Measurements from ENCODE around the gene DNTTIP2. TPM values are rescaled to one million over a fixed set of nuclear protein-coding genes. Genes with fewer than 3 reads are reported as not detected.

The DNTTIP2 gene
- total RNA-seq, 1 donor from 2014 or later: 61.8 TPM

DNA sequence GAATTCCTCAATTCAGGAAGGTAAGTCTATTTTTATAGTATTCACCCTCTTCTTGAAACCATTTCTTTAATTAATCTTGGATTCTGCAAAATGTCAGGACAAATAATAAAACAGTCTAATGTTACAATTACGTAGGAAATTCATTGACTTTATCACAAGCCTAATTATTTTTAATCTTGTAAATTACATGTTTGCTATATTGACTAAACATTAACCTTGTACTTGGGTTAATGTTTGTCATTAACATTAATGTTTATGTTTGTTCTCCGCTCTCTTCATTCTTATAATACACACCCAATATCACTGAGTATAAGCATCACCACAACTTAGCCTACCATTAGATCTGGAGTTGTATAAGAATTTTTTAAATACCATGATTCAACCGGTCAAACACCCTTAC lies 27.5 kb upstream of the DNTTIP2 start:
- H3K4me3 Mint-ChIP-seq (ENCODE audit: unreplicated experiment): no peak overlapping the region
- TF ChIP-seq, protein P1, sequence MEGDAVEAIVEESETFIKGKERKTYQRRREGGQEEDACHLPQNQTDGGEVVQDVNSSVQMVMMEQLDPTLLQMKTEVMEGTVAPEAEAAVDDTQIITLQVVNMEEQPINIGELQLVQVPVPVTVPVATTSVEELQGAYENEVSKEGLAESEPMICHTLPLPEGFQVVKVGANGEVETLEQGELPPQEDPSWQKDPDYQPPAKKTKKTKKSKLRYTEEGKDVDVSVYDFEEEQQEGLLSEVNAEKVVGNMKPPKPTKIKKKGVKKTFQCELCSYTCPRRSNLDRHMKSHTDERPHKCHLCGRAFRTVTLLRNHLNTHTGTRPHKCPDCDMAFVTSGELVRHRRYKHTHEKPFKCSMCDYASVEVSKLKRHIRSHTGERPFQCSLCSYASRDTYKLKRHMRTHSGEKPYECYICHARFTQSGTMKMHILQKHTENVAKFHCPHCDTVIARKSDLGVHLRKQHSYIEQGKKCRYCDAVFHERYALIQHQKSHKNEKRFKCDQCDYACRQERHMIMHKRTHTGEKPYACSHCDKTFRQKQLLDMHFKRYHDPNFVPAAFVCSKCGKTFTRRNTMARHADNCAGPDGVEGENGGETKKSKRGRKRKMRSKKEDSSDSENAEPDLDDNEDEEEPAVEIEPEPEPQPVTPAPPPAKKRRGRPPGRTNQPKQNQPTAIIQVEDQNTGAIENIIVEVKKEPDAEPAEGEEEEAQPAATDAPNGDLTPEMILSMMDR (IDR thresholded peaks at IDR 0.05; ENCODE audit: unreplicated experiment): no peak
- H3K4me1 Mint-ChIP-seq (ENCODE audit: unreplicated experiment): peaks cover 18% of the 10 kb centered on the region
- H3K27me3 Mint-ChIP-seq (ENCODE audit: unreplicated experiment): peaks cover 6% of the 10 kb centered on the region
- no peak for DNase-seq (ENCODE audit: low spot score)
- no peaks in the 10 kb centered on the region for H3K9me3 Mint-ChIP-seq (ENCODE audit: unreplicated experiment)
- H3K36me3 Mint-ChIP-seq (ENCODE audit: low read depth, unreplicated experiment): peaks cover 9% of the 10 kb centered on the region
- no peak overlapping the region for H3K27ac Mint-ChIP-seq (ENCODE audit: unreplicated experiment)

DNA sequence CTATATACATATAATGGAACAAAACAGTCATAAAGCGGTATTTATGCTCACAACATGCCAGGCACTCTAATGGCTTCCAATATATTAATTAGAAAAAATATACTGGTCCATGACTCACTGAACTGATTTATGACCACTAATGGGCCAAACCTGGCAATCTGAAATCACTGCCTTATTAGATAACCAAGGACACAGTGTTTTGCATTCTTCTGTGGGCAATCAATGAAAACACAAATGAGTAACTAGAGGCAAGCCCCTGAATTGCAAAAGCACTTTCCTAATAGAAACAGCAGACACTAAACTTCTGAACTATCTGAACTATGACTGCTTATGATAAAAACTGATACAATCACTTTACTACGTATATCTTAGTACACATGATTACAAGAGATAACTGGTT lies 26.7 kb upstream of the DNTTIP2 start:
- no peak overlapping the region for H3K27ac Mint-ChIP-seq (ENCODE audit: unreplicated experiment)
- peaks cover 18% of the 10 kb centered on the region for H3K4me1 Mint-ChIP-seq (ENCODE audit: unreplicated experiment)
- no peak overlapping the region for H3K4me3 Mint-ChIP-seq (ENCODE audit: unreplicated experiment)
- peaks cover 6% of the 10 kb centered on the region for H3K27me3 Mint-ChIP-seq (ENCODE audit: unreplicated experiment)
- H3K36me3 Mint-ChIP-seq (ENCODE audit: low read depth, unreplicated experiment): peaks cover 13% of the 10 kb centered on the region
- no peak for DNase-seq (ENCODE audit: low spot score)
- H3K9me3 Mint-ChIP-seq (ENCODE audit: unreplicated experiment): no peaks in the 10 kb centered on the region
- TF ChIP-seq, protein P1 (IDR thresholded peaks at IDR 0.05; ENCODE audit: unreplicated experiment): no peak

DNA sequence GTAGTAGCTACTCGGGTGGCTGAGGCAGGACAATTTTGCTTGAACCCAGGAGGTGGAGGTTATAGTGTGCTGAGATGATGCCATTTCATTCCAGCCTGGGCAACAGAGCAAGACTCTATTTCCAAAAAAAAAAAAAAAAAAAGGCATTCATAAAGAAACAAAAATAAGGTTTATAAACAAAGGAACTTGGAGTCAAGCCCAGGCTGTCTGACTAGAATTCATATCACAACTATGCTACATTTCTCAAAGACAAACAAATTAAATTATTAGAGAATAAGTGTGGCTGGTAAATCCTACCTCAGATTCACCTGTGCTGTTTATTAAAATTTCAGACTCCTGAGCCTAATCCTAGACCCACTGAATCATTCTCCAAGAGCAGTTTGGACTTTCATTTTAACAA lies 26.0 kb upstream of the DNTTIP2 start:
- TF ChIP-seq, protein P1 (IDR thresholded peaks at IDR 0.05; ENCODE audit: unreplicated experiment): no peak
- no peak for DNase-seq (ENCODE audit: low spot score)
- Mint-ChIP-seq H3K36me3 (ENCODE audit: low read depth, unreplicated experiment) (peaks cover 12% of the 10 kb centered on the region), H3K27me3 (ENCODE audit: unreplicated experiment) (peaks cover 6% of the 10 kb centered on the region), H3K27ac (ENCODE audit: unreplicated experiment) (no peak overlapping the region), H3K4me3 (ENCODE audit: unreplicated experiment) (no peak overlapping the region), H3K9me3 (ENCODE audit: unreplicated experiment) (no peaks in the 10 kb centered on the region), H3K4me1 (ENCODE audit: unreplicated experiment) (peaks cover 17% of the 10 kb centered on the region)

DNA sequence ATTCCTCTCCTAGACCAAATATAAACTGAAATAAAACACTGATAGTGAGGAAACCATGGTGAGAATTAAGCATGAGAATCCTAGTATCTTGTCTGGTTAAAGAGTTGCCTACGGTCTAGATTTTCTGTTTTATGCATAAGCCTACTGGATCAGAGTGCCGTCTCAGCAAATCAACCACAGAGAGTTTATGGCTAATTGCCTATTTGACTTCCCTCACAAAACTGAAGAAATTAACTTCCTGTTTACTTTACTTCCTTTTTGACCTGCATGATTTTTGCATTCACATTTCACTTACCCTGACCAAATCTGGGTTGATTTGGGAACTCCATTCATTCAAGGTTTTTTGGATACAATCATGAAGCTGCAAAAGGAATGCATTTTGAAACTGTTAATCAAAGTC lies 25.2 kb upstream of the DNTTIP2 start:
- Mint-ChIP-seq H3K36me3 (ENCODE audit: low read depth, unreplicated experiment) (peaks cover 8% of the 10 kb centered on the region), H3K9me3 (ENCODE audit: unreplicated experiment) (no peaks in the 10 kb centered on the region), H3K27ac (ENCODE audit: unreplicated experiment) (no peak overlapping the region), H3K4me3 (ENCODE audit: unreplicated experiment) (no peak overlapping the region), H3K4me1 (ENCODE audit: unreplicated experiment) (peaks cover 13% of the 10 kb centered on the region), H3K27me3 (ENCODE audit: unreplicated experiment) (peaks cover 2% of the 10 kb centered on the region)
- DNase-seq (ENCODE audit: low spot score): no peak
- TF ChIP-seq, protein P1 (IDR thresholded peaks at IDR 0.05; ENCODE audit: unreplicated experiment): no peak

DNA sequence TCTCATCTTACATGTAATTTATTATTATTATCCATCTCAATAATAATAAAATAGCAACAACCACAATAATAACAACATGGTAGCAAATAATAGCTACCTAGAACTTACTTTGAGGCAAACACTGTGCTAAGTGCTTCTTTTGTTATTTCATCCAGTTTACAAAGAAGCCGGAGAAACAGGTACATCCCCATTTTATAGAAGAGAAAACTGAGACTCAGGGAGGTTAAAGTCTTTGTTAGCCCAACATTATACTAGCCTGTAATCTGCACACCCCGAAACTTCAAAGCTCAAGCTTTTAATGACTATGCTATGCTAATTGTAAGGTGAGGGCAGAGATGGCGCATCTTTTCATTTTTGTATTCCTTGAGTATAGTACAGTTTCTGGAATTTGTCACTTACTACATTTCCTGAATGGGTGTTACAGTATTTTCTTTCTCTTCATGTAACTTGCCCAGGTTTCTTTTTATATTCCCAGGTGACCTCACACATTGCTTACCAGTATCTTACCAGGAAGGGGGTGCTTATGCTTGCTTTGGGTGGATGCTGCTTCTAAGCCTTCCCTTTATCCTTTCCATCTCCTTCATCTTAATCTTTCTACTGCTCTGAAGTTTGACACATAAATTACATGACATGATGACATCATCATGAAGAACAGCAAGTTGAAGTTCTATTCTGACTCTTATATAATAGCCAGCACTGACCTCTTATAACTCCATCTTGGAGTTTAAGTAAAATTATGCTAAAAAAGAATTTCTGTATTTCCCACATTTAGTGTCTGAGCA lies 21.9 kb upstream of the DNTTIP2 start:
- Mint-ChIP-seq H3K36me3 (ENCODE audit: low read depth, unreplicated experiment) (peaks cover 4% of the 10 kb centered on the region), H3K27me3 (ENCODE audit: unreplicated experiment) (no peaks in the 10 kb centered on the region), H3K9me3 (ENCODE audit: unreplicated experiment) (no peaks in the 10 kb centered on the region), H3K4me1 (ENCODE audit: unreplicated experiment) (peaks cover 3% of the 10 kb centered on the region), H3K4me3 (ENCODE audit: unreplicated experiment) (no peak overlapping the region), H3K27ac (ENCODE audit: unreplicated experiment) (no peak overlapping the region)
- TF ChIP-seq, protein P1 (IDR thresholded peaks at IDR 0.05; ENCODE audit: unreplicated experiment): no peak
- no peak for DNase-seq (ENCODE audit: low spot score)

All from endothelial cell (in vitro differentiated cells).